Vagina (tissue), 2 donors: ENCODE measurements around the gene SPACA4.

Experiments used
- CTCF ChIP-seq, 3 experiments: fragments of 450-650 bp in 2 of 3; fragments of 200-600 bp in 1 of 3; sonication (generic) in 1 of 3; IDR thresholded peaks; one replicate each; pipeline ENCODE4 v1.5.1; 2017 to 2019; ENCODE audit warnings: antibody characterized with exemption in 3 of 3, mild to moderate bottlenecking in 2 of 3, moderate library complexity in 2 of 3
- POLR2A ChIP-seq, 2 donors: fragments of 450-650 bp; IDR thresholded peaks; one replicate each; pipeline ENCODE4 v1.6.1; 2017; ENCODE audit warnings: antibody characterized with exemption in 2 of 2, mild to moderate bottlenecking in 2 of 2, moderate library complexity in 2 of 2
- POLR2AphosphoS5 ChIP-seq, 2 donors: sonication (generic); formaldehyde crosslinking; IDR thresholded peaks; one replicate each; pipeline ENCODE4 v1.9.0; 2017; ENCODE audit warnings: antibody characterized with exemption in 2 of 2, mild to moderate bottlenecking in 2 of 2, low read depth in 1 of 2; ENCODE audit not compliant: insufficient read depth in 1 of 2

- TF ChIP-seq CTCF (IDR thresholded peaks at IDR 0.05) (no peak), POLR2A (IDR thresholded peaks at IDR 0.05) (no peak), POLR2AphosphoS5 (IDR thresholded peaks at IDR 0.05; ENCODE audit: insufficient read depth in 1 of 2, low read depth in 1 of 2) (no peak)
These were observed 36.7 kb upstream of the SPACA4 start for GRCh38 chr19:48569814-48570213.
